ENCODE data around the gene SEMA5B.

The SEMA5B gene

DNA sequence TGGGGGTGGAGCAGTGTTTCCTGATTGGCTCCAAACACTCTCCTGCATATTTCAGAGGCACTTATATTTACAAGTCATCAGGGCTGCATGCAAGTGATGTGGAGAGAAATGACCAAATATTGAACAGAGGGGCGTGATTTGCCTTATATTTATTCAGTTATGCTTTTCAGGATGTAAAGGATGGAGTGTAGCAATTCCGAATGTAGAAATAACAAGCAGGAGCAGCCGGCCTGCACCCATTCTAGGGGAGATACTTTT is 19.4 kb upstream of the SEMA5B start:
- H3K27ac ChIP-seq (replicated peaks) = no peak overlapping the region
- no peak for DNase-seq (ENCODE audit: low read depth in 1 of 2, low spot score in 1 of 2)
- H3K4me3 ChIP-seq (replicated peaks; ENCODE audit: insufficient read depth, low read length) = no peak overlapping the region
- H3K27me3 ChIP-seq (ENCODE audit: insufficient read depth, poor library complexity, severe bottlenecking) = no peaks in the 10 kb centered on the region
- TF ChIP-seq REST (IDR thresholded peaks at IDR 0.05; ENCODE audit: insufficient replicate concordance, low read depth) = no peak
- TF ChIP-seq GABPA (IDR thresholded peaks at IDR 0.05; ENCODE audit: low read depth) = no peak
- TF ChIP-seq POLR2AphosphoS5 (IDR thresholded peaks at IDR 0.05; ENCODE audit: low read depth) = no peak
- TF ChIP-seq SPI1 (IDR thresholded peaks at IDR 0.05; ENCODE audit: borderline replicate concordance, low read depth) = no peak
- no peak for TF ChIP-seq CTCF (IDR thresholded peaks at IDR 0.05; ENCODE audit: insufficient read depth, low read length)

- Histone ChIP-seq H3K27me3 (ENCODE audit: insufficient read depth, poor library complexity, severe bottlenecking) (no peaks in the 10 kb centered on the region), H3K27ac (replicated peaks) (no peak overlapping the region), H3K4me3 (replicated peaks; ENCODE audit: insufficient read depth, low read length) (no peak overlapping the region)
- TF ChIP-seq REST (IDR thresholded peaks at IDR 0.05; ENCODE audit: insufficient replicate concordance, low read depth) (no peak), GABPA (IDR thresholded peaks at IDR 0.05; ENCODE audit: low read depth) (no peak), SPI1 (IDR thresholded peaks at IDR 0.05; ENCODE audit: borderline replicate concordance, low read depth) (no peak), POLR2AphosphoS5 (IDR thresholded peaks at IDR 0.05; ENCODE audit: low read depth) (no peak), CTCF (IDR thresholded peaks at IDR 0.05; ENCODE audit: insufficient read depth, low read length) (no peak)
- DNase-seq (ENCODE audit: low read depth in 1 of 2, low spot score in 1 of 2) = no peak
These were observed 18.9 kb upstream of the SEMA5B start for GRCh38 chr3:123046262-123047061.

- Histone ChIP-seq H3K27me3 (ENCODE audit: insufficient read depth, poor library complexity, severe bottlenecking) (no peaks in the 10 kb centered on the region), H3K4me3 (replicated peaks; ENCODE audit: insufficient read depth, low read length) (no peak overlapping the region), H3K27ac (replicated peaks) (no peak overlapping the region)
- no peak for DNase-seq (ENCODE audit: low read depth in 1 of 2, low spot score in 1 of 2)
- no peak for TF ChIP-seq POLR2AphosphoS5 (IDR thresholded peaks at IDR 0.05; ENCODE audit: low read depth)
- no peak for TF ChIP-seq CTCF (IDR thresholded peaks at IDR 0.05; ENCODE audit: insufficient read depth, low read length)
- no peak for TF ChIP-seq REST (IDR thresholded peaks at IDR 0.05; ENCODE audit: insufficient replicate concordance, low read depth)
- TF ChIP-seq GABPA (IDR thresholded peaks at IDR 0.05; ENCODE audit: low read depth) = no peak
- TF ChIP-seq SPI1 (IDR thresholded peaks at IDR 0.05; ENCODE audit: borderline replicate concordance, low read depth) = no peak
These were observed 17.6 kb upstream of the SEMA5B start for GRCh38 chr3:123044981-123045763.

Measured in HL-60 (cell line).